Upper lobe of left lung (tissue), 4 donors: ENCODE data around the gene CDR2L.

Experiments
- CTCF ChIP-seq, 6 experiments: fragments of 450-650 bp in 4 of 6; fragments of 200-600 bp in 2 of 6; sonication (generic) in 2 of 6; IDR thresholded peaks; one replicate each; pipeline ENCODE4 v1.5.1; 2016 to 2019; ENCODE audit warnings: antibody characterized with exemption in 6 of 6
- POLR2A ChIP-seq, 4 donors: fragments of 450-650 bp; IDR thresholded peaks; one replicate each; pipeline ENCODE4 v1.5.1; 2016 to 2017; ENCODE audit warnings: antibody characterized with exemption in 4 of 4, mild to moderate bottlenecking in 2 of 4

- TF ChIP-seq CTCF (IDR thresholded peaks at IDR 0.05) = no peak
- TF ChIP-seq POLR2A (IDR thresholded peaks at IDR 0.05) = no peak
Observed at GRCh38 chr17:74950207-74950606, 37.2 kb upstream of the CDR2L start.
